ENCODE results near the gene PLEKHA7. TPM values are rescaled to one million over a fixed set of nuclear protein-coding genes. Genes with fewer than 3 reads are reported as not detected.

PLEKHA7 gene
- polyA plus RNA-seq, 1 of the 3 experiments (the other 2 are of a cell fraction), result 0.12 TPM

- DNase-seq, result no peak
- Histone ChIP-seq H3K9me2 (no peaks in the 10 kb centered on the region), H3K36me3 (replicated peaks in 1 of 2; ENCODE audit: control insufficient read depth in 1 of 2, insufficient read depth in 2 of 2, low read length in 1 of 2) (no peaks in the 10 kb centered on the region), H3K9ac (no peak overlapping the region), H3K27ac (ENCODE audit: low read depth in 2 of 2, low read length in 1 of 2) (no peak overlapping the region), H3K79me2 (ENCODE audit: insufficient read depth) (no peaks in the 10 kb centered on the region), H3K4me2 (no peak overlapping the region), H3K4me1 (ENCODE audit: control insufficient read depth in 1 of 2, insufficient read depth in 2 of 2, low read depth in 1 of 2, low read length in 1 of 2) (no peaks in the 10 kb centered on the region), H3K9me3 (no peaks in the 10 kb centered on the region), H3K4me3 (ENCODE audit: low read depth in 2 of 2, low read length in 1 of 2) (no peak overlapping the region), H4K20me1 (ENCODE audit: insufficient read depth) (no peaks in the 10 kb centered on the region), H3F3A (replicated peaks; ENCODE audit: insufficient read depth) (no peaks in the 10 kb centered on the region), H3K27me3 (ENCODE audit: insufficient read depth) (peaks cover 6% of the 10 kb centered on the region; the same call in 1 of the 2 replicates), H2AFZ (ENCODE audit: low read depth) (no peak overlapping the region)
- ChIA-PET POLR2A (no interaction called here), CTCF (interaction anchor here (0.6 to 14.1 kb wide), 5 partner anchors 20 to 279 kb away, joined by 3 to 228 read pairs (median 4); no protein-coding TSS in a partner anchor)
- TF ChIP-seq JUND (IDR thresholded peaks at IDR 0.05) (no peak), MEF2A (IDR thresholded peaks at IDR 0.05; ENCODE audit: borderline replicate concordance, low read depth) (no peak), YY1 (IDR thresholded peaks at IDR 0.05; ENCODE audit: low read depth) (no peak), FOXJ3 (CRISPR knock-in tag; IDR thresholded peaks at IDR 0.05) (no peak), GABPA (IDR thresholded peaks at IDR 0.05; ENCODE audit: low read depth) (no peak), SIN3A (IDR thresholded peaks at IDR 0.05; ENCODE audit: borderline replicate concordance, low read depth, low read length) (no peak), EP300 (IDR thresholded peaks at IDR 0.05; ENCODE audit: borderline replicate concordance in 1 of 2, low read depth in 1 of 2, low read length in 1 of 2) (no peak), EZH2phosphoT487 (IDR thresholded peaks at IDR 0.05; ENCODE audit: borderline replicate concordance, low read depth) (no peak), TCF12 (IDR thresholded peaks at IDR 0.05) (no peak), TEAD4 (IDR thresholded peaks at IDR 0.05; ENCODE audit: borderline replicate concordance, insufficient read depth) (no peak), SMC3 (IDR thresholded peaks at IDR 0.05; ENCODE audit: low read depth, low read length) (no peak)
- TF ChIP-seq, protein P1, sequence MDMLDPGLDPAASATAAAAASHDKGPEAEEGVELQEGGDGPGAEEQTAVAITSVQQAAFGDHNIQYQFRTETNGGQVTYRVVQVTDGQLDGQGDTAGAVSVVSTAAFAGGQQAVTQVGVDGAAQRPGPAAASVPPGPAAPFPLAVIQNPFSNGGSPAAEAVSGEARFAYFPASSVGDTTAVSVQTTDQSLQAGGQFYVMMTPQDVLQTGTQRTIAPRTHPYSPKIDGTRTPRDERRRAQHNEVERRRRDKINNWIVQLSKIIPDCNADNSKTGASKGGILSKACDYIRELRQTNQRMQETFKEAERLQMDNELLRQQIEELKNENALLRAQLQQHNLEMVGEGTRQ (IDR thresholded peaks at IDR 0.05; ENCODE audit: borderline replicate concordance, low read depth, low read length), result no peak
- WGBS (ENCODE audit: low lambda C conversion rate), result 49% methylated on average over 5 of the region's 5 CpGs
Observed at GRCh38 chr11:16941935-16942334, 72.3 kb downstream of the PLEKHA7 start.

DNA sequence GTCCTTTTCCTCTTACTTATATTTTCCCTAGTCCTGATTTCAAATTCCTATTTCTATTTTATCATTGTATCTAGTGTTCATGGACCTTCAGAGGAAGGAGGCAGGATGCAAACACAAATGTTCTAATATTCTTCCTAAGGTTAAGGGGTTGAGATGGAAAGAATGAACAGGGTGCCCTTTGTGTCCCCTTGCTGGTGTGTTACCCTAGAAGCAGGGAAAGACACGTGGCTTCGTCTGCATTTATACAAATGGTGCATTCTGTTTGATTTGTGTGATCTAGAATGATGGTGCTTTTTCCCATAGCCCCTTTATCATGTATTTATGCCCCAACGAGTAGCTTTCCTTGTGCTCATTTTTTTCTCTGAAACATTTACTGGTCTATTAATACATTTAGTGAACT is 76.2 kb downstream of the PLEKHA7 start:
- Histone ChIP-seq H4K20me1 (ENCODE audit: insufficient read depth) (no peaks in the 10 kb centered on the region), H3K27me3 (ENCODE audit: insufficient read depth) (peaks cover 8% of the 10 kb centered on the region; the same call in 1 of the 2 replicates), H3K9me3 (no peaks in the 10 kb centered on the region), H2AFZ (ENCODE audit: low read depth) (no peak overlapping the region), H3K27ac (ENCODE audit: low read depth in 2 of 2, low read length in 1 of 2) (no peak overlapping the region), H3K9ac (no peak overlapping the region), H3K4me3 (ENCODE audit: low read depth in 2 of 2, low read length in 1 of 2) (no peak overlapping the region), H3K79me2 (ENCODE audit: insufficient read depth) (no peaks in the 10 kb centered on the region), H3K9me2 (no peaks in the 10 kb centered on the region), H3K36me3 (replicated peaks in 1 of 2; ENCODE audit: control insufficient read depth in 1 of 2, insufficient read depth in 2 of 2, low read length in 1 of 2) (no peaks in the 10 kb centered on the region), H3K4me2 (no peak overlapping the region), H3F3A (replicated peaks; ENCODE audit: insufficient read depth) (no peaks in the 10 kb centered on the region), H3K4me1 (ENCODE audit: control insufficient read depth in 1 of 2, insufficient read depth in 2 of 2, low read depth in 1 of 2, low read length in 1 of 2) (peaks cover 0 to 3% of the 10 kb centered on the region in 2 experiments; a peak in 1 of 4 replicates)
- WGBS (ENCODE audit: low lambda C conversion rate), result 43% methylated on average over 3 of the region's 3 CpGs
- ChIA-PET POLR2A (no interaction called here), CTCF (interaction anchor here (0.8 to 14.1 kb wide), 4 partner anchors 8 to 126 kb away, joined by 4 to 228 read pairs (median 15); no protein-coding TSS in a partner anchor)
- DNase-seq, result no peak
- TF ChIP-seq FOXM1 (IDR thresholded peaks at IDR 0.05; ENCODE audit: low read depth) (no peak), ELF1 (IDR thresholded peaks at IDR 0.05) (no peak), NRF1 (IDR thresholded peaks at IDR 0.05; ENCODE audit: low read depth, low read length) (no peak), TEAD4 (IDR thresholded peaks at IDR 0.05; ENCODE audit: borderline replicate concordance, insufficient read depth) (no peak), RFX5 (IDR thresholded peaks at IDR 0.05; ENCODE audit: low read length) (no peak), EP300 (IDR thresholded peaks at IDR 0.05; ENCODE audit: borderline replicate concordance in 1 of 2, low read depth in 1 of 2, low read length in 1 of 2) (no peak), RCOR1 (IDR thresholded peaks at IDR 0.05; ENCODE audit: low read length) (no peak), YY1 (IDR thresholded peaks at IDR 0.05; ENCODE audit: low read depth) (no peak), MXI1 (IDR thresholded peaks at IDR 0.05; ENCODE audit: low read depth, low read length) (no peak), RAD21 (IDR thresholded peaks at IDR 0.05; ENCODE audit: low read length) (no peak), JUND (IDR thresholded peaks at IDR 0.05) (no peak), GABPA (IDR thresholded peaks at IDR 0.05; ENCODE audit: low read depth) (no peak)
- TF ChIP-seq, protein P2, sequence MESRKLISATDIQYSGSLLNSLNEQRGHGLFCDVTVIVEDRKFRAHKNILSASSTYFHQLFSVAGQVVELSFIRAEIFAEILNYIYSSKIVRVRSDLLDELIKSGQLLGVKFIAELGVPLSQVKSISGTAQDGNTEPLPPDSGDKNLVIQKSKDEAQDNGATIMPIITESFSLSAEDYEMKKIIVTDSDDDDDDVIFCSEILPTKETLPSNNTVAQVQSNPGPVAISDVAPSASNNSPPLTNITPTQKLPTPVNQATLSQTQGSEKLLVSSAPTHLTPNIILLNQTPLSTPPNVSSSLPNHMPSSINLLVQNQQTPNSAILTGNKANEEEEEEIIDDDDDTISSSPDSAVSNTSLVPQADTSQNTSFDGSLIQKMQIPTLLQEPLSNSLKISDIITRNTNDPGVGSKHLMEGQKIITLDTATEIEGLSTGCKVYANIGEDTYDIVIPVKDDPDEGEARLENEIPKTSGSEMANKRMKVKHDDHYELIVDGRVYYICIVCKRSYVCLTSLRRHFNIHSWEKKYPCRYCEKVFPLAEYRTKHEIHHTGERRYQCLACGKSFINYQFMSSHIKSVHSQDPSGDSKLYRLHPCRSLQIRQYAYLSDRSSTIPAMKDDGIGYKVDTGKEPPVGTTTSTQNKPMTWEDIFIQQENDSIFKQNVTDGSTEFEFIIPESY (IDR thresholded peaks at IDR 0.05; ENCODE audit: borderline replicate concordance, low read depth), result no peak
- TF ChIP-seq, protein P3, sequence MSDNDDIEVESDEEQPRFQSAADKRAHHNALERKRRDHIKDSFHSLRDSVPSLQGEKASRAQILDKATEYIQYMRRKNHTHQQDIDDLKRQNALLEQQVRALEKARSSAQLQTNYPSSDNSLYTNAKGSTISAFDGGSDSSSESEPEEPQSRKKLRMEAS (IDR thresholded peaks at IDR 0.05; ENCODE audit: low read depth), result no peak
- TF ChIP-seq, protein P1 (IDR thresholded peaks at IDR 0.05; ENCODE audit: borderline replicate concordance, low read depth, low read length), result no peak
- TF ChIP-seq, protein P4, sequence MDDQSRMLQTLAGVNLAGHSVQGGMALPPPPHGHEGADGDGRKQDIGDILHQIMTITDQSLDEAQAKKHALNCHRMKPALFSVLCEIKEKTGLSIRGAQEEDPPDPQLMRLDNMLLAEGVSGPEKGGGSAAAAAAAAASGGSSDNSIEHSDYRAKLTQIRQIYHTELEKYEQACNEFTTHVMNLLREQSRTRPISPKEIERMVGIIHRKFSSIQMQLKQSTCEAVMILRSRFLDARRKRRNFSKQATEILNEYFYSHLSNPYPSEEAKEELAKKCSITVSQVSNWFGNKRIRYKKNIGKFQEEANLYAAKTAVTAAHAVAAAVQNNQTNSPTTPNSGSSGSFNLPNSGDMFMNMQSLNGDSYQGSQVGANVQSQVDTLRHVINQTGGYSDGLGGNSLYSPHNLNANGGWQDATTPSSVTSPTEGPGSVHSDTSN (IDR thresholded peaks at IDR 0.05), result no peak
